Liver (tissue), 3 donors: ENCODE measurements around the gene PPARD.

Experiments used
- HNF4G ChIP-seq: IDR thresholded peaks from 2 replicates; pipeline ENCODE4 v1.6.1; 2016; ENCODE audit warnings: antibody characterized with exemption
- RAD21 ChIP-seq, 2 donors: IDR thresholded peaks; 2 replicates each; pipeline ENCODE4 v1.6.1; 2016; ENCODE audit warnings: antibody characterized with exemption in 2 of 2, mild to moderate bottlenecking in 2 of 2
- REST ChIP-seq: IDR thresholded peaks from 2 replicates; pipeline ENCODE4 v1.6.1; 2016; ENCODE audit warnings: antibody characterized with exemption, mild to moderate bottlenecking
- TAF1 ChIP-seq: conservative IDR thresholded peaks from 2 replicates; pipeline ENCODE4 v1.6.1; 2016; ENCODE audit warnings: antibody characterized with exemption, mild to moderate bottlenecking
- YY1 ChIP-seq: IDR thresholded peaks from 2 replicates; pipeline ENCODE4 v1.6.1; 2016; ENCODE audit warnings: antibody characterized with exemption, mild to moderate bottlenecking
- ZBTB33 ChIP-seq: IDR thresholded peaks from 2 replicates; pipeline ENCODE4 v1.6.1; 2016; ENCODE audit warnings: antibody characterized with exemption
- TF ChIP-seq, protein P1 (sequence below): fragments of 150-350 bp; IDR thresholded peaks from 2 replicates; pipeline ENCODE4 v1.5.1; 2017; ENCODE audit warnings: improper control_type of control experiment, low read depth, low read length; ENCODE audit not compliant: missing input control
- donor health status: healthy.
- donor health status: healthy.

GRCh38 chr6:35445691-35446090, 103.3 kb downstream of the PPARD start:
- TF ChIP-seq ZBTB33 (no peak), RAD21 (IDR thresholded peaks at IDR 0.05) (no peak), YY1 (no peak), REST (no peak), HNF4G (no peak), TAF1 (no peak)
- TF ChIP-seq, protein P1, sequence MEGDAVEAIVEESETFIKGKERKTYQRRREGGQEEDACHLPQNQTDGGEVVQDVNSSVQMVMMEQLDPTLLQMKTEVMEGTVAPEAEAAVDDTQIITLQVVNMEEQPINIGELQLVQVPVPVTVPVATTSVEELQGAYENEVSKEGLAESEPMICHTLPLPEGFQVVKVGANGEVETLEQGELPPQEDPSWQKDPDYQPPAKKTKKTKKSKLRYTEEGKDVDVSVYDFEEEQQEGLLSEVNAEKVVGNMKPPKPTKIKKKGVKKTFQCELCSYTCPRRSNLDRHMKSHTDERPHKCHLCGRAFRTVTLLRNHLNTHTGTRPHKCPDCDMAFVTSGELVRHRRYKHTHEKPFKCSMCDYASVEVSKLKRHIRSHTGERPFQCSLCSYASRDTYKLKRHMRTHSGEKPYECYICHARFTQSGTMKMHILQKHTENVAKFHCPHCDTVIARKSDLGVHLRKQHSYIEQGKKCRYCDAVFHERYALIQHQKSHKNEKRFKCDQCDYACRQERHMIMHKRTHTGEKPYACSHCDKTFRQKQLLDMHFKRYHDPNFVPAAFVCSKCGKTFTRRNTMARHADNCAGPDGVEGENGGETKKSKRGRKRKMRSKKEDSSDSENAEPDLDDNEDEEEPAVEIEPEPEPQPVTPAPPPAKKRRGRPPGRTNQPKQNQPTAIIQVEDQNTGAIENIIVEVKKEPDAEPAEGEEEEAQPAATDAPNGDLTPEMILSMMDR: no peak
